ENCODE measurements around the gene ATXN3L. TPM values are rescaled to one million over a fixed set of nuclear protein-coding genes. Genes with fewer than 3 reads are reported as not detected.
"Not testable (repeated sequence)": the region's sequence is repeated elsewhere in the genome, so short reads cannot be mapped to it uniquely, and the experiment has no call there.

ATXN3L gene
- total and polyA plus RNA-seq, 5 experiments from 2014 or later, result not detected

DNA sequence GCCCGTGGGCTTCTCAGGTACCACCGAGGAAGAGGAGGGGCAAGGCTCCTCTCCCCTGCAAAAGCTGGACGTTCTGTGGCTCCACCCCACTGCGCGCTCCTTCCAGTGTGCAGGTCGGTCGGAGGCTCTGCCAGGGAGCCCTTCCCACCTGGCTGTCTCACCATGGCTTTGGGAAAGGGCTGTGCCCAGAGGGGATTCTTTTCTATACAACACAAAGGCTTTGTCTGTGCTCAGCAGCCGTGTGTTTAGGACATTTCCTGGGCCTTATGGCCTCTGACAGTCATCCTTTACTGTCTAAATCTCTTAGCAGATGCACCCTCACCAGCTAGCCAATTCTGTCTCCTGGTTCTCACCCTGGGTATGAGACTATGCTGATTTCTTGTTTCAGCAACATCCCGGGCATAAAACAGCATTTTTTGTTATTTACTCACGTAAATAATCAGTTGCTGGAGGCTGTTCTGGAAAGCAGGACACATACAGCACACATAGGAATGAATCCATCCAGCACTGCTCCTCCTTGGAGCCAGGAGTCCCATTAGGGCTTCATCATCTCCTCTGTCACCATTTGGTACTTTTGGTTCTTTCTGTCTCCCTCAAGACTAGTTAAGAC, 20.4 kb upstream of the ATXN3L start:
- no peak for ATAC-seq
- H3K27ac Mint-ChIP-seq, result no peak overlapping the region
- POLR2A ChIA-PET, result no interaction called here
- peaks cover 0 to 7% (median 0%) of the 10 kb centered on the region in 4 donors for H3K4me1 Mint-ChIP-seq
- no peaks in the 10 kb centered on the region for H3K9me3 Mint-ChIP-seq
- no peaks in the 10 kb centered on the region for H3K36me3 Mint-ChIP-seq
- no peaks in the 10 kb centered on the region for H3K27me3 Mint-ChIP-seq
- DNase-seq, result no peak
- H3K4me3 Mint-ChIP-seq, result no peak overlapping the region

DNA sequence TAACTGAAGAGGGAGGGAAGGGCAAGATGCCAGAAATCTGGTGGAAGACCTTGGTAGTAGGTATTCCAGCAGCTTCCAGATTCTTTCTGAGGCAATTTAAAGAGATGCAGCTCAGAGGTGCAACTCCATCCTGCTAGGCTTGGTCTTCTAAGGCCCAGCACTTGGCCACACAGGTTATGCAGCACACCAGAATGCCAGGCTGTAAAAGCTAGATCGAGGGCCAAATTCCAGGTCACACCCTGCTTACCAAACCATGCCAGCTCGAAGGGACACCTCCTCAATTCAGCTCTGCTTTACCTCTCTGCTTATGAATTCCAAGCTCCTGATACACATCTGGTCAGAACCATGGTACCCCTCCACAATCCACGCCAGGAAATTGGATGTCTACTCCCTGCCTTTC, 19.8 kb upstream of the ATXN3L start:
- Mint-ChIP-seq H3K9me3 (no peaks in the 10 kb centered on the region), H3K4me3 (no peak overlapping the region), H3K27ac (no peak overlapping the region), H3K27me3 (no peaks in the 10 kb centered on the region), H3K36me3 (no peaks in the 10 kb centered on the region), H3K4me1 (peaks cover 0 to 3% (median 0%) of the 10 kb centered on the region in 4 donors)
- ATAC-seq, result no peak
- POLR2A ChIA-PET, result no interaction called here
- DNase-seq, result no peak

DNA sequence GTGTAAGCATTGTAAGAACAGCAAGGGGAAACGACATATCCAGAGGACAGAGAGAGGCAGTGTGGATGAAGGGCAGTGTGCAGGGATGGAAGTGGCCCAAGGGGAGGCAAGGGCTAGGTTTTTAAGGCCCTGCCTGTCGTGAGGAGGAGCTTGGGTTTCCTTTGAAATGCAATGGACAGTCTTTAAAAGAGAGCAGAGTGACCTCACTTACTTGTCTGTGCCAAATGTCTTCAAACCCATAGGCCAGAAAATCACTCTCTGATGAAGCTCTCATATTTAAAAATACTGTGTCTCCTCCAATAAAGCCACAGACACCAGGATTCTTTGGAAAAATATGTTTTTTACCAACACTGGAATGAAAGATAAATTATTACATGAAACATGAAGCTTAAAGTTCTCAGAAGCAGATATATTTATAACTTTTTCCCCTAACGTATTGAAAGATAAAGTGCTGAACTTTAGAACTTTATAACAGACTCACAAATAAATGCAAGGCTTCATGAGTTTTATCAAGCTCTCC, 19.2 kb upstream of the ATXN3L start:
- peaks cover 0 to 6% (median 2%) of the 10 kb centered on the region in 4 donors for H3K4me1 Mint-ChIP-seq
- DNase-seq (no peak), ATAC-seq (no peak)
- POLR2A ChIA-PET, result no interaction called here
- no peaks in the 10 kb centered on the region for H3K36me3 Mint-ChIP-seq
- H3K27me3 Mint-ChIP-seq, result no peaks in the 10 kb centered on the region
- no peak overlapping the region for H3K4me3 Mint-ChIP-seq
- H3K27ac Mint-ChIP-seq, result no peak overlapping the region
- no peaks in the 10 kb centered on the region for H3K9me3 Mint-ChIP-seq

DNA sequence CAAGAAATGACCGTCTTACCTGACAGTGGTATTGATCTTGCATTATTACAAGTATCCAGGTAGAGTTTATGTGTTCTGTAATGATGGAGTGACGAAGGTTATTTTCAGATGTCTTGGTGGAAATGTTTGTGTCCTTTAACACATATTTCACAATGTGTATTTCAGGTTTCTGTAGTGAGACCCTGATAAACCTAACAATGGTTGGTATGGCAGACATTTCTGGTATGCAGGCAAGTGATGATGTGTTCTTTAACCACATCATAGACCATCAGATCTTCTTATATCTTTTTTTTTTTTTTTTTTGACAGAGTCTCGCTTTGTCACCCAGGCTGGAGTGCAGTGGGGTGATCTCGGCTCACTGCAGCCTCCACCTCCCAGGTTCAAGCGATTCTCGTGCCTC, 14.6 kb upstream of the ATXN3L start:
- peaks cover 0 to 6% (median 2%) of the 10 kb centered on the region in 4 donors for H3K4me1 Mint-ChIP-seq
- H3K9me3 Mint-ChIP-seq, result peaks cover 0 to 21% (median 0%) of the 10 kb centered on the region in 9 donors
- H3K27me3 Mint-ChIP-seq, result no peaks in the 10 kb centered on the region
- H3K36me3 Mint-ChIP-seq, result peaks cover 0 to 9% (median 0%) of the 10 kb centered on the region in 3 donors
- POLR2A ChIA-PET, result no interaction called here
- DNase-seq (peak in 1 of 10 donors; percentile 3), ATAC-seq (peak in 1 of 2 donors; percentile 23)
- H3K4me3 Mint-ChIP-seq, result no peak overlapping the region
- peak overlapping the region in 1 of 10 donors; percentile 19 for H3K27ac Mint-ChIP-seq

DNA sequence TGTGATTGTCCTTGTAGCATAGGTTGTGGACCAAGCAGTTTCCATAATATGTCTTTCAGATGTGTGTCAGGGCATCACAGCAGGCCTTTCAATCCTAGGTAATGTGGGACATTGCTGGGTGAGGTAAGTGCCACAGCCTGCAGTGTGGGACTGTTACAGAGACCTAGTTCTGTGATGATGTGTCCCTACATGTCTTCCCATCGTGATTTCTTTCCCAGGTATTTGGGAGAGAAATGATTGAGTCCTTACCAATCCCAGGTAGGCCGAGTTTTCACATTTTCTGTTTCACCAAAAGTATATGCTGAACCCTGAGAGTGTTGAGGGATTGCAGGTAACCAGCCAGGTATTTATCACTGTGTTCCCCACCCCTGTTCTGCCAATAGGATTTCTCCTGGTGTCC, 10.6 kb upstream of the ATXN3L start:
- H3K4me3 Mint-ChIP-seq, result no peak overlapping the region
- ATAC-seq, result no peak
- no peak overlapping the region for H3K27ac Mint-ChIP-seq
- no peaks in the 10 kb centered on the region for H3K27me3 Mint-ChIP-seq
- POLR2A ChIA-PET, result no interaction called here
- H3K9me3 Mint-ChIP-seq, result peaks cover 0 to 25% (median 0%) of the 10 kb centered on the region in 9 donors
- no peak for DNase-seq
- peaks cover 0 to 6% (median 2%) of the 10 kb centered on the region in 4 donors for H3K4me1 Mint-ChIP-seq
- H3K36me3 Mint-ChIP-seq, result peaks cover 0 to 9% (median 0%) of the 10 kb centered on the region in 3 donors

DNA sequence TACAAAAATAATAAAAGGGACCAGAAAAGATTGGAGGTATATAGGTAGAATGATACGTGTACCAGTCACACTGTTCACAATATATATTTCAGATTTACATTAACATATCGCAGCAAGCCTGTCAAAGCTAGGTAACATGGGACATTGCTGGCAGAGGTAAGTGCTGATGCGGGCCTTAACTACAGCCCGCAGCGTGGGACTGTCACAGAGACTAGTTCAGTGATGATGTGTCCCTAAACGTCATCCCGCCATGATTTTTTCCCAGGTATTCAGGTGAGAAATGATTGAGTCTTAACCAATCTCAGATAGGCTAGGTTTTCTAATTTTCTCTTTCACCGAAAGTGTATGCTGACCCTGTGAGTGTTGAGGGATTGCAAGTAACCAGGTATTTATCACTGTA, 7.8 kb upstream of the ATXN3L start:
- peaks cover 0 to 17% (median 0%) of the 10 kb centered on the region in 9 donors for H3K9me3 Mint-ChIP-seq
- DNase-seq (no peak), ATAC-seq (no peak)
- peaks cover 0 to 7% (median 0%) of the 10 kb centered on the region in 4 donors for H3K4me1 Mint-ChIP-seq
- H3K36me3 Mint-ChIP-seq, result peaks cover 0 to 4% (median 0%) of the 10 kb centered on the region in 3 donors
- H3K4me3 Mint-ChIP-seq, result no peak overlapping the region
- no peaks in the 10 kb centered on the region for H3K27me3 Mint-ChIP-seq
- no peak overlapping the region for H3K27ac Mint-ChIP-seq
- POLR2A ChIA-PET, result no interaction called here

DNA sequence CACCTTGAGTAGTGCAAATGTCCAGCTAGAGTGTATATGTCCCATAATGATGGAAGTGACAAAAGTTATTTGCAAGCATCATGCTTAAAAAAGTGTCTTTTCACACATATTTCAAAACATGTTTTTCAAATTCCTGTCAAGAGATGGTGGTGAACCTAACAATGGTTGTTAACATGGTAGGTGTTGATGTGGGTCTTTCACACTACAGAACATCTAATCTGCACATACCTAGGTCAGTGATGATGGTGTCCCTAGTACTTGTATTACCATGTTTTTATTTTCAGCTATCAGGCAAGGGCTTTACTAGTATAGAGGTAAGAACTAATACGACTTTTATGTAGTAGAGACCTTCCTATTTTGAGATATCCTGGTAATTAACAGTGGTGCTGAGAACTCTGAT, 3.4 kb upstream of the ATXN3L start:
- no peak overlapping the region for H3K27ac Mint-ChIP-seq
- no peak for ATAC-seq
- DNase-seq, result no peak
- no peaks in the 10 kb centered on the region for H3K27me3 Mint-ChIP-seq
- no peak overlapping the region for H3K4me3 Mint-ChIP-seq
- peaks cover 0 to 23% (median 4%) of the 10 kb centered on the region in 9 donors for H3K9me3 Mint-ChIP-seq
- H3K36me3 Mint-ChIP-seq, result peaks cover 0 to 10% (median 0%) of the 10 kb centered on the region in 3 donors
- POLR2A ChIA-PET, result no interaction called here
- H3K4me1 Mint-ChIP-seq, result peaks cover 0 to 7% (median 0%) of the 10 kb centered on the region in 4 donors

DNA sequence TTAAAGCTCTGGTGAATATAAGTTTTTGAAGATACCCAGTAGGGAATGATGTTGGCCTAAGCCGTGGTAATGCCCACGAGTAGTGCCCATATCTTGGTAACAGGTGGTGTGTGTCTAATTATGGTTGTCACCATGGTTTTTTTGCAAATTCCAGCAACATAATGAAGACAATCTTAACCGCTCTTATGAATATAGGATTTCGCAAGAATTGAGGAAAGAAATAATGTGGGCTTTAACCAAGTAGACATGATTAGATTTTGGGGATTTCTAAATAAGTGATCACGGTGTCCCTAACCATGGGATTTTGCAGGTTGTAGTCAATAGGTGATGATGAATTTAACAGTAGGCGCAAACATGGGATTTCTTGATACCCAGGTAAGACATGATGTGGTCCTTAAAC, 2.5 kb downstream of the ATXN3L start:
- peaks cover 0 to 18% (median 0%) of the 10 kb centered on the region in 3 donors for H3K36me3 Mint-ChIP-seq
- peaks cover 0 to 32% (median 4%) of the 10 kb centered on the region in 9 donors for H3K9me3 Mint-ChIP-seq
- no peak overlapping the region for H3K4me3 Mint-ChIP-seq
- H3K4me1 Mint-ChIP-seq, result no peaks in the 10 kb centered on the region
- no peak for DNase-seq
- POLR2A ChIA-PET, result no interaction called here
- no peak overlapping the region for H3K27ac Mint-ChIP-seq
- H3K27me3 Mint-ChIP-seq, result no peaks in the 10 kb centered on the region
- ATAC-seq, result no peak

DNA sequence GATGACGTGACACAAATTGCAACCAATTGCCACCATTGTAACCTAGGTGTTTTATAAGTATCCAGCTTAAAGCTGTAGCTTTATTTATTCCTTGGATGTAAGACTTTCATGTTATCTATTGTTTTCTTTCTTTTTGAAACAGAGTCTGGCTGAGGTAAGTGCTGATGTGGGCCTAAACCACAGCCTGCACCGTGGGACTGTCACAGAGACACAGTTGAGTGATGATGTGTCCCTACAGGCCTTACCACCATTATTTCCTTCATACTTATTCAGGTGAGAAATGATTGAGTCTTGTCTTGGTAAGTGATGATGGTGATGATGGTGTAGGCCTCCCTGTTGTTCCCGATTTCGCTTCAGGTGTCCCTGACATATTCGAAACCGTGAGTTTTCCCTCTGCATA, 8.3 kb downstream of the ATXN3L start:
- Mint-ChIP-seq H3K27me3 (no peaks in the 10 kb centered on the region), H3K4me1 (no peaks in the 10 kb centered on the region), H3K36me3 (peaks cover 0 to 4% (median 0%) of the 10 kb centered on the region in 3 donors), H3K27ac (no peak overlapping the region), H3K9me3 (peaks cover 0 to 4% (median 0%) of the 10 kb centered on the region in 9 donors), H3K4me3 (no peak overlapping the region)
- ATAC-seq, result no peak
- no peak for DNase-seq
- POLR2A ChIA-PET, result no interaction called here

DNA sequence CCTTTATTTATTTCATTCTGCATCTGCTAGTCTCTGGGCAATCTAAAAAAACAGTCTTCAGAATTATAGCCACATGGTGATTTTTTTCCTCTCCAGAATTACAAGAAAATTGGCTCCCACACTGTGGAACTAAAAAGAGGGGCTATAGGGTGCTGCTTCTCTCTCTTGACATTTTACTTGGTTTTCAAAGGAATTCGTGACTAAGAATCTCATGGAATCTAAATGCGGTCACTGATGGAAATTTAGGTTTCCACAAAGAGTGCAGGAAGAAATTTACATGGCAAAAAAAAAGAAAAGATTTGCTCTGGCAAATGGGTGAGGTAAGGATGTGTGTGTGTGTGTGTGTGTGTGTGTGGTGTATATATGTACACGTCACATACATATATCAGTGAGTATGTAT, 10.2 kb downstream of the ATXN3L start:
- DNase-seq, result no peak
- peaks cover 0 to 2% (median 0%) of the 10 kb centered on the region in 9 donors for H3K9me3 Mint-ChIP-seq
- no peaks in the 10 kb centered on the region for H3K36me3 Mint-ChIP-seq
- H3K27ac Mint-ChIP-seq, result no peak overlapping the region
- POLR2A ChIA-PET, result no interaction called here
- ATAC-seq, result no peak
- no peaks in the 10 kb centered on the region for H3K27me3 Mint-ChIP-seq
- no peak overlapping the region for H3K4me3 Mint-ChIP-seq
- H3K4me1 Mint-ChIP-seq, result no peaks in the 10 kb centered on the region

DNA sequence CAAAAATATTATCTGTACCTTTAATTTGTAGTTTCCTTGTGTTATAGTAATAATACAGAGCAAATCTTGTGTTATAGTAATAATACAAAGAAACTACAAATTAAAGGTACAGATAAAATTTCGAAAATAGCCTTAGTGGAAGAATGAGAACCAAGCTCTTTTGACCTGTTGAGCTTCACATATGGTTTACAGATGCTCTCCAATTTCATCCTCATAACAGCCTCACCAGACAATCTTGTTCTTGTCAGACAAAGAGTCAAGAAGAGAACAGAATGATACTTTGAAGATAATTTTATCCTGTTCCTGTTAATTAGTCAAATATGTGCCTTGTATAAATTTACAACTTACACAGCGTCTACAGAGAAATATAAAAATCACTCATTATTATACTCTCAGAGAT, 12.8 kb downstream of the ATXN3L start:
- Mint-ChIP-seq H3K27me3 (no peaks in the 10 kb centered on the region), H3K4me3 (no peak overlapping the region), H3K27ac (no peak overlapping the region), H3K36me3 (no peaks in the 10 kb centered on the region), H3K9me3 (peaks cover 0 to 5% (median 0%) of the 10 kb centered on the region in 9 donors), H3K4me1 (peaks cover 0 to 3% (median 0%) of the 10 kb centered on the region in 4 donors)
- ATAC-seq (no peak), DNase-seq (no peak)
- POLR2A ChIA-PET, result no interaction called here

DNA sequence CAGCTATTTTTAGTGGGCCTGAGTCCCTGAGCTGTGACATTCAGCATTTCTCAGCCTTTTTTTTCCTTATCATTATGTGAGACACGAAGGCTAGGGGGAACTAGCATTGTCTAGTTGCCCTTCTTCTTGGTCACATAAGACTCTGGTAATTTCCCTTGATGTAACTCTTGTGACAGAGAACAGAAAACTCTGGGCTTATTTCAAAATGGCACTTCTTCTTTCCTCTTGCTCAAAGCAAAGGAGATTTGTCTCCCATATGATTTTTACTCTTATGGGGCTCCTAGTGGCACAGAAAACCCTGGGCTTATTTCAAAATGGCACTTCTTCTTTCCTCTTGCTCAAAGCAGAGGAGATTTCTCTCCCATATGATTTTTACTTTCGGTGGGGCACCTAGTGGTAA, 14.7 kb downstream of the ATXN3L start:
- H3K4me1 Mint-ChIP-seq, result peaks cover 0 to 4% (median 2%) of the 10 kb centered on the region in 4 donors
- DNase-seq, result no peak
- H3K36me3 Mint-ChIP-seq, result no peaks in the 10 kb centered on the region
- peaks cover 0 to 3% (median 0%) of the 10 kb centered on the region in 9 donors for H3K9me3 Mint-ChIP-seq
- H3K27me3 Mint-ChIP-seq, result no peaks in the 10 kb centered on the region
- H3K27ac Mint-ChIP-seq, result no peak overlapping the region
- H3K4me3 Mint-ChIP-seq, result no peak overlapping the region
- ATAC-seq, result no peak
- POLR2A ChIA-PET, result no interaction called here

DNA sequence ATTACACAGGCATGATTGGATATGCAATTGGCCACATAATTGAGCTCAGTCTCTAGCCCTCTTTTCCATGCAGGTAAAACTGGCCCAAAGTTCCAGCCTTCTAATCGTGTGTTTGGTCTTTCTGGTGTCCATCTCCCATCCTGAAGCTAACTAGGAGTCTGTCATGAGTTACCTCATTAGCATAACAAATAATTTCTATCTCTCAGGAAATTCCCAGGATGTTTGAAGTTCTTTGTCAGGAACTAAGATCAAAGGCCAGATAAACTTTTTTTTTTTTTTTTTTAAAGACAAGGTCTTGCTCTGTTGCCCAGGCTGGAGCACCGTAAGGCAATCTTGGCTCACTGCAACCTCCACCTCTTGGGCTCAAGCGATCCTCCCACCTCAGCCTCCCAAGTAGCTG, 15.8 kb downstream of the ATXN3L start:
- no peak overlapping the region for H3K4me3 Mint-ChIP-seq
- no peaks in the 10 kb centered on the region for H3K27me3 Mint-ChIP-seq
- H3K36me3 Mint-ChIP-seq, result no peaks in the 10 kb centered on the region
- no peak for DNase-seq
- no peak overlapping the region for H3K27ac Mint-ChIP-seq
- no peak for ATAC-seq
- peaks cover 0 to 4% (median 2%) of the 10 kb centered on the region in 4 donors for H3K4me1 Mint-ChIP-seq
- POLR2A ChIA-PET, result no interaction called here
- H3K9me3 Mint-ChIP-seq, result peaks cover 0 to 3% (median 0%) of the 10 kb centered on the region in 9 donors

DNA sequence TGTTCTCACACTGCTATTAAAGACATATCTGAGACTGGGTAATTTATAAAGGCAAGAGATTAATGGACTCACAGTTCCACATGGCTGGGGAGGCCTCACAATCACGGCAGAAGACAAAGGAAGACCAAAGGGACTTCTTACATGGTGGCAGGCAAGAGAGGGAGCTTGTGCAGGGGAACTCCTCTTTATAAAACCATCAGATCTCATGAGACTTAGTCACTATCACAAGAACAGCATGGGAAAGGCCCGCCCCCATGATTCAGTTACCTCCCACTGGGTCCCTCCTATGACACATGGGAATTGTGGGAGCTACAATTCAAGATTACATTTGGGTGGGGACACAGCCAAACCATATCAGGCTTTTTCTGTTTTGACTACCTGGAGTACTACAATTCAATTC, 16.6 kb downstream of the ATXN3L start:
- H3K4me1 Mint-ChIP-seq, H3K36me3 Mint-ChIP-seq, ATAC-seq, POLR2A ChIA-PET, DNase-seq, H3K27me3 Mint-ChIP-seq, H3K27ac Mint-ChIP-seq, H3K9me3 Mint-ChIP-seq, H3K4me3 Mint-ChIP-seq: not testable (repeated sequence)
